ENCODE results near the gene SPATS2L. TPM values are rescaled to one million over a fixed set of nuclear protein-coding genes. Genes with fewer than 3 reads are reported as not detected.
A peak's percentile ranks its signal among the peaks of the same experiment; 100 is the strongest.

The SPATS2L gene
- total and polyA plus RNA-seq, 2 experiments from 2014 or later = 118 to 154 TPM

DNA sequence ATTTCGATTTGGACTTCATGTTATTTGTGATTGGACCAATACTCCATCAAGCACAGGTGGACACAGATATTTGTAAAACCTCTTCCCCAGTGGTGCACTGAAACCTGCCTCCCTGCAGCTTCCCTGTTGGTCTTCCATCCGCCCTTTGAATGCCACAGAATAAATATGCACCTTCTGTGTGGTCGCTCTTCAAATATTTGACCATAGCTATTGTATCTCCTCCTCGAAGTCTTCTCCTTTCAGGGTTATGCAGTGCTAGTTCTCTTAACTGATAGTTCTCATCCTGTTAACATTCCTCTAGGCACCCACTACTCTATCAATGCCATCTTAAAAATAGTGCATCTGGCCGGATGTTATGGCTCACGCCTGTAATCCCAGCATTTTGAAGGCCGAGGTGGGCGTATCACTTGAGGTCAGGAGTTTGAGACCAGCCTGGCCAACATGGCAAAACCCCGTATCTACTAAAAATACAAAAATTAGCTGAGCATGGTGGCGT lies 12.5 kb downstream of the SPATS2L start:
- Histone ChIP-seq H3K79me2 (replicated peaks; ENCODE audit: insufficient read depth) (peaks cover 100% of the 10 kb centered on the region), H4K20me1 (replicated peaks; ENCODE audit: insufficient read depth) (no peaks in the 10 kb centered on the region; the same call in 1 of the 2 replicates), H3K27ac (ENCODE audit: low read depth) (peak overlapping the region; percentile 67), H3K27me3 (ENCODE audit: insufficient read depth) (no peaks in the 10 kb centered on the region), H2AFZ (no peak overlapping the region), H3K4me2 (peak overlapping the region; percentile 58), H3K4me3 (no peak overlapping the region), H3F3A (replicated peaks; ENCODE audit: low read depth) (no peaks in the 10 kb centered on the region), H3K9me2 (ENCODE audit: insufficient read depth) (no peaks in the 10 kb centered on the region), H3K4me1 (ENCODE audit: insufficient read depth) (peaks cover 86% of the 10 kb centered on the region), H3K36me3 (ENCODE audit: insufficient read depth) (no peaks in the 10 kb centered on the region)
- Mint-ChIP-seq H3K27ac (peak overlapping the region; percentile 73; the same call in 1 of the 2 replicates), H3K4me1 (peaks cover 89% of the 10 kb centered on the region), H3K4me3 (no peak overlapping the region; the same call in 2 of the 3 replicates), H3K27me3 (ENCODE audit: insufficient read depth, low read depth, poor library complexity) (no peaks in the 10 kb centered on the region), H3K9me3 (no peaks in the 10 kb centered on the region), H3K36me3 (ENCODE audit: low read depth) (peaks cover 9% of the 10 kb centered on the region; the same call in 2 of the 3 replicates)
- no peak for TF ChIP-seq STAT1 (IDR thresholded peaks at IDR 0.05; ENCODE audit: unreplicated experiment)
- TF ChIP-seq, protein P1, sequence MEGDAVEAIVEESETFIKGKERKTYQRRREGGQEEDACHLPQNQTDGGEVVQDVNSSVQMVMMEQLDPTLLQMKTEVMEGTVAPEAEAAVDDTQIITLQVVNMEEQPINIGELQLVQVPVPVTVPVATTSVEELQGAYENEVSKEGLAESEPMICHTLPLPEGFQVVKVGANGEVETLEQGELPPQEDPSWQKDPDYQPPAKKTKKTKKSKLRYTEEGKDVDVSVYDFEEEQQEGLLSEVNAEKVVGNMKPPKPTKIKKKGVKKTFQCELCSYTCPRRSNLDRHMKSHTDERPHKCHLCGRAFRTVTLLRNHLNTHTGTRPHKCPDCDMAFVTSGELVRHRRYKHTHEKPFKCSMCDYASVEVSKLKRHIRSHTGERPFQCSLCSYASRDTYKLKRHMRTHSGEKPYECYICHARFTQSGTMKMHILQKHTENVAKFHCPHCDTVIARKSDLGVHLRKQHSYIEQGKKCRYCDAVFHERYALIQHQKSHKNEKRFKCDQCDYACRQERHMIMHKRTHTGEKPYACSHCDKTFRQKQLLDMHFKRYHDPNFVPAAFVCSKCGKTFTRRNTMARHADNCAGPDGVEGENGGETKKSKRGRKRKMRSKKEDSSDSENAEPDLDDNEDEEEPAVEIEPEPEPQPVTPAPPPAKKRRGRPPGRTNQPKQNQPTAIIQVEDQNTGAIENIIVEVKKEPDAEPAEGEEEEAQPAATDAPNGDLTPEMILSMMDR (conservative IDR thresholded peaks at IDR 0.05; ENCODE audit: low read depth in 2 of 2) = no peak
- TF ChIP-seq, protein P2, sequence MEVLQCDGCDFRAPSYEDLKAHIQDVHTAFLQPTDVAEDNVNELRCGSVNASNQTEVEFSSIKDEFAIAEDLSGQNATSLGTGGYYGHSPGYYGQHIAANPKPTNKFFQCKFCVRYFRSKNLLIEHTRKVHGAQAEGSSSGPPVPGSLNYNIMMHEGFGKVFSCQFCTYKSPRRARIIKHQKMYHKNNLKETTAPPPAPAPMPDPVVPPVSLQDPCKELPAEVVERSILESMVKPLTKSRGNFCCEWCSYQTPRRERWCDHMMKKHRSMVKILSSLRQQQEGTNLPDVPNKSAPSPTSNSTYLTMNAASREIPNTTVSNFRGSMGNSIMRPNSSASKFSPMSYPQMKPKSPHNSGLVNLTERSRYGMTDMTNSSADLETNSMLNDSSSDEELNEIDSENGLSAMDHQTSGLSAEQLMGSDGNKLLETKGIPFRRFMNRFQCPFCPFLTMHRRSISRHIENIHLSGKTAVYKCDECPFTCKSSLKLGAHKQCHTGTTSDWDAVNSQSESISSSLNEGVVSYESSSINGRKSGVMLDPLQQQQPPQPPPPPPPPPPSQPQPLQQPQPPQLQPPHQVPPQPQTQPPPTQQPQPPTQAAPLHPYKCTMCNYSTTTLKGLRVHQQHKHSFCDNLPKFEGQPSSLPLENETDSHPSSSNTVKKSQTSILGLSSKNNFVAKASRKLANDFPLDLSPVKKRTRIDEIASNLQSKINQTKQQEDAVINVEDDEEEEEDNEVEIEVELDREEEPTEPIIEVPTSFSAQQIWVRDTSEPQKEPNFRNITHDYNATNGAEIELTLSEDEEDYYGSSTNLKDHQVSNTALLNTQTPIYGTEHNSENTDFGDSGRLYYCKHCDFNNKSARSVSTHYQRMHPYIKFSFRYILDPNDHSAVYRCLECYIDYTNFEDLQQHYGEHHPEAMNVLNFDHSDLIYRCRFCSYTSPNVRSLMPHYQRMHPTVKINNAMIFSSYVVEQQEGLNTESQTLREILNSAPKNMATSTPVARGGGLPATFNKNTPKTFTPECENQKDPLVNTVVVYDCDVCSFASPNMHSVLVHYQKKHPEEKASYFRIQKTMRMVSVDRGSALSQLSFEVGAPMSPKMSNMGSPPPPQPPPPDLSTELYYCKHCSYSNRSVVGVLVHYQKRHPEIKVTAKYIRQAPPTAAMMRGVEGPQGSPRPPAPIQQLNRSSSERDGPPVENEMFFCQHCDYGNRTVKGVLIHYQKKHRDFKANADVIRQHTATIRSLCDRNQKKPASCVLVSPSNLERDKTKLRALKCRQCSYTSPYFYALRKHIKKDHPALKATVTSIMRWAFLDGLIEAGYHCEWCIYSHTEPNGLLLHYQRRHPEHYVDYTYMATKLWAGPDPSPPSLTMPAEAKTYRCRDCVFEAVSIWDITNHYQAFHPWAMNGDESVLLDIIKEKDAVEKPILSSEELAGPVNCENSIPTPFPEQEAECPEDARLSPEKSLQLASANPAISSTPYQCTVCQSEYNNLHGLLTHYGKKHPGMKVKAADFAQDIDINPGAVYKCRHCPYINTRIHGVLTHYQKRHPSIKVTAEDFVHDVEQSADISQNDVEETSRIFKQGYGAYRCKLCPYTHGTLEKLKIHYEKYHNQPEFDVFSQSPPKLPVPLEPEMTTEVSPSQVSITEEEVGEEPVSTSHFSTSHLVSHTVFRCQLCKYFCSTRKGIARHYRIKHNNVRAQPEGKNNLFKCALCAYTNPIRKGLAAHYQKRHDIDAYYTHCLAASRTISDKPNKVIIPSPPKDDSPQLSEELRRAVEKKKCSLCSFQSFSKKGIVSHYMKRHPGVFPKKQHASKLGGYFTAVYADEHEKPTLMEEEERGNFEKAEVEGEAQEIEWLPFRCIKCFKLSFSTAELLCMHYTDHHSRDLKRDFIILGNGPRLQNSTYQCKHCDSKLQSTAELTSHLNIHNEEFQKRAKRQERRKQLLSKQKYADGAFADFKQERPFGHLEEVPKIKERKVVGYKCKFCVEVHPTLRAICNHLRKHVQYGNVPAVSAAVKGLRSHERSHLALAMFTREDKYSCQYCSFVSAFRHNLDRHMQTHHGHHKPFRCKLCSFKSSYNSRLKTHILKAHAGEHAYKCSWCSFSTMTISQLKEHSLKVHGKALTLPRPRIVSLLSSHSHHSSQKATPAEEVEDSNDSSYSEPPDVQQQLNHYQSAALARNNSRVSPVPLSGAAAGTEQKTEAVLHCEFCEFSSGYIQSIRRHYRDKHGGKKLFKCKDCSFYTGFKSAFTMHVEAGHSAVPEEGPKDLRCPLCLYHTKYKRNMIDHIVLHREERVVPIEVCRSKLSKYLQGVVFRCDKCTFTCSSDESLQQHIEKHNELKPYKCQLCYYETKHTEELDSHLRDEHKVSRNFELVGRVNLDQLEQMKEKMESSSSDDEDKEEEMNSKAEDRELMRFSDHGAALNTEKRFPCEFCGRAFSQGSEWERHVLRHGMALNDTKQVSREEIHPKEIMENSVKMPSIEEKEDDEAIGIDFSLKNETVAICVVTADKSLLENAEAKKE (CRISPR knock-in tag; IDR thresholded peaks at IDR 0.05) = no peak
- TF ChIP-seq CREB1 (CRISPR knock-in tag; IDR thresholded peaks at IDR 0.05; ENCODE audit: low read depth) = no peak
- TF ChIP-seq EZH2phosphoT487 (IDR thresholded peaks at IDR 0.05; ENCODE audit: unreplicated experiment) = no peak
- no peak for TF ChIP-seq EZH2 (IDR thresholded peaks at IDR 0.05; ENCODE audit: low read depth, unreplicated experiment)
- TF ChIP-seq, protein P3, sequence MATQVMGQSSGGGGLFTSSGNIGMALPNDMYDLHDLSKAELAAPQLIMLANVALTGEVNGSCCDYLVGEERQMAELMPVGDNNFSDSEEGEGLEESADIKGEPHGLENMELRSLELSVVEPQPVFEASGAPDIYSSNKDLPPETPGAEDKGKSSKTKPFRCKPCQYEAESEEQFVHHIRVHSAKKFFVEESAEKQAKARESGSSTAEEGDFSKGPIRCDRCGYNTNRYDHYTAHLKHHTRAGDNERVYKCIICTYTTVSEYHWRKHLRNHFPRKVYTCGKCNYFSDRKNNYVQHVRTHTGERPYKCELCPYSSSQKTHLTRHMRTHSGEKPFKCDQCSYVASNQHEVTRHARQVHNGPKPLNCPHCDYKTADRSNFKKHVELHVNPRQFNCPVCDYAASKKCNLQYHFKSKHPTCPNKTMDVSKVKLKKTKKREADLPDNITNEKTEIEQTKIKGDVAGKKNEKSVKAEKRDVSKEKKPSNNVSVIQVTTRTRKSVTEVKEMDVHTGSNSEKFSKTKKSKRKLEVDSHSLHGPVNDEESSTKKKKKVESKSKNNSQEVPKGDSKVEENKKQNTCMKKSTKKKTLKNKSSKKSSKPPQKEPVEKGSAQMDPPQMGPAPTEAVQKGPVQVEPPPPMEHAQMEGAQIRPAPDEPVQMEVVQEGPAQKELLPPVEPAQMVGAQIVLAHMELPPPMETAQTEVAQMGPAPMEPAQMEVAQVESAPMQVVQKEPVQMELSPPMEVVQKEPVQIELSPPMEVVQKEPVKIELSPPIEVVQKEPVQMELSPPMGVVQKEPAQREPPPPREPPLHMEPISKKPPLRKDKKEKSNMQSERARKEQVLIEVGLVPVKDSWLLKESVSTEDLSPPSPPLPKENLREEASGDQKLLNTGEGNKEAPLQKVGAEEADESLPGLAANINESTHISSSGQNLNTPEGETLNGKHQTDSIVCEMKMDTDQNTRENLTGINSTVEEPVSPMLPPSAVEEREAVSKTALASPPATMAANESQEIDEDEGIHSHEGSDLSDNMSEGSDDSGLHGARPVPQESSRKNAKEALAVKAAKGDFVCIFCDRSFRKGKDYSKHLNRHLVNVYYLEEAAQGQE (IDR thresholded peaks at IDR 0.05; ENCODE audit: unreplicated experiment) = no peak
- ATAC-seq = no peak
- no peak for DNase-seq (ENCODE audit: low spot score)

Measured in GM23338 (cell line).